Kidney (tissue), 14 donors: ENCODE measurements around the gene ZNF644. TPM values are rescaled to one million over a fixed set of nuclear protein-coding genes. Genes with fewer than 3 reads are reported as not detected.

Experiments used
- DNase-seq, 5 donors: peaks; one replicate each; pipeline ENCODE4 v3.0.0-alpha.2; 2013 to 2020
- FAIRE-seq: peaks from 2 replicates; lab custom pipeline; 2012; peaks lifted over from hg19 to GRCh38; lab: Jason Lieb, UNC
- H3K27ac ChIP-seq, 2 donors: one replicate each; pipeline ENCODE4 v1.7.0; 2013; ENCODE audit warnings: low read depth in 2 of 2, low read length in 2 of 2, inconsistent platforms in 1 of 2
- H3K27me3 ChIP-seq: one replicate; pipeline ENCODE4 v1.7.1; 2013; ENCODE audit warnings: low read length, inconsistent platforms; ENCODE audit not compliant: control insufficient read depth, insufficient read depth
- H3K36me3 ChIP-seq, 3 donors: one replicate each; pipeline versions ENCODE4 v1.7.0 to v1.7.1; 2013; ENCODE audit warnings: low read length in 3 of 3, control low read depth in 1 of 3, inconsistent platforms in 1 of 3; ENCODE audit not compliant: insufficient read depth in 3 of 3, control insufficient read depth in 2 of 3
- H3K4me1 ChIP-seq, 3 donors: one replicate each; pipeline versions ENCODE4 v1.7.0 to v1.7.1; 2013; ENCODE audit warnings: low read length in 3 of 3, inconsistent platforms in 1 of 3, low read depth in 1 of 3; ENCODE audit not compliant: control insufficient read depth in 2 of 3, insufficient read depth in 2 of 3
- H3K4me3 ChIP-seq, 3 donors: one replicate each; pipeline versions ENCODE4 v1.7.0 to v1.8.1; 2013; ENCODE audit warnings: low read length in 3 of 3, control low read depth in 1 of 3, inconsistent platforms in 1 of 3
- H3K9ac ChIP-seq, 3 donors: one replicate each; pipeline versions ENCODE4 v1.7.0 to v1.7.1; 2013; ENCODE audit warnings: low read length in 3 of 3, control low read depth in 1 of 3, inconsistent platforms in 1 of 3
- H3K9me3 ChIP-seq, 3 donors: one replicate each; pipeline versions ENCODE4 v1.7.0 to v1.7.1; 2013; ENCODE audit warnings: low read length in 3 of 3, control low read depth in 1 of 3, inconsistent platforms in 1 of 3; ENCODE audit not compliant: control insufficient read depth in 2 of 3, insufficient read depth in 1 of 3
- intact Hi-C: fragments of 100-400 bp; cut with DNase I; formaldehyde crosslinking; loops from one replicate; pipeline ENCODE4 v1.11.1; 2022
- polyA plus RNA-seq: library from polyadenylated mRNA; stranded (reverse); fragments of 350-450 nt; fragmentation: Illumina TruSeq; extraction: RNeasy Lipid Tissue Mini Kit (QIAGEN cat#74804); gene quantifications from one replicate; pipeline ENCODE4 v1.2.3, GENCODE V29; 2014; ENCODE audit warnings: low read depth, low replicate concordance; ENCODE audit not compliant: insufficient read depth
- total RNA-seq: library from RNA; stranded (reverse); fragmentation: NEBNext Ultra II Directional; extraction: Animal tissue kit (Norgen Biotek cat#: 25700); gene quantifications from one replicate; pipeline ENCODE4 v1.2.1, GENCODE V29; 2021
- TF ChIP-seq, protein P1 (sequence below): IDR thresholded peaks from 3 replicates; pipeline ENCODE4 v1.5.1; 2012; ENCODE audit warnings: mild to moderate bottlenecking, moderate library complexity, borderline replicate concordance; ENCODE audit not compliant: insufficient read depth; ENCODE audit errors: extremely low read depth
- donor health status: control.
- donor health status: control.
- donor health status: control.
- donor health status: control.
- donor health status: control.
- donor health status: DM: yes; HTN: yes; CAD: no.
- donor health status: Normal renal cell carcinoma (clear cell type).

The ZNF644 gene
- total and polyA plus RNA-seq, 2 donors from 2014 or later, result 10.5 to 60.4 TPM

DNA sequence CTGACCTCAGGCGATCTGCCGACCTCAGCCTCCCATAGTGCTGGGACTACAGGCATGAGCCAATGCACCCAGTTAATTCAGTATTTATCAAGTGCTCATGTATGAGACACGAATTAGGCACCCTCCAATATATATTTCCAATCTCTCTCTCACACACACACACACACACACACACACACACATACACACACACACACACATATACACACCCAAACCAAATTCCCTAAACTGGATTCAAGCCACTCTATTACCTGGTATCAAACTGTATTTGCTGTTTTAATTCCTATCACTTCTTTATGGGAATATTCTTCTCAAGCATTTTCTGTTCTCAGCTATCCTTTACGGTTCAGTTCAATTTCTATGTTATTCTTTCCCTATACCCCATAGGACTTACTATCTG lies 8.5 kb downstream of the ZNF644 start:
- TF ChIP-seq, protein P1, sequence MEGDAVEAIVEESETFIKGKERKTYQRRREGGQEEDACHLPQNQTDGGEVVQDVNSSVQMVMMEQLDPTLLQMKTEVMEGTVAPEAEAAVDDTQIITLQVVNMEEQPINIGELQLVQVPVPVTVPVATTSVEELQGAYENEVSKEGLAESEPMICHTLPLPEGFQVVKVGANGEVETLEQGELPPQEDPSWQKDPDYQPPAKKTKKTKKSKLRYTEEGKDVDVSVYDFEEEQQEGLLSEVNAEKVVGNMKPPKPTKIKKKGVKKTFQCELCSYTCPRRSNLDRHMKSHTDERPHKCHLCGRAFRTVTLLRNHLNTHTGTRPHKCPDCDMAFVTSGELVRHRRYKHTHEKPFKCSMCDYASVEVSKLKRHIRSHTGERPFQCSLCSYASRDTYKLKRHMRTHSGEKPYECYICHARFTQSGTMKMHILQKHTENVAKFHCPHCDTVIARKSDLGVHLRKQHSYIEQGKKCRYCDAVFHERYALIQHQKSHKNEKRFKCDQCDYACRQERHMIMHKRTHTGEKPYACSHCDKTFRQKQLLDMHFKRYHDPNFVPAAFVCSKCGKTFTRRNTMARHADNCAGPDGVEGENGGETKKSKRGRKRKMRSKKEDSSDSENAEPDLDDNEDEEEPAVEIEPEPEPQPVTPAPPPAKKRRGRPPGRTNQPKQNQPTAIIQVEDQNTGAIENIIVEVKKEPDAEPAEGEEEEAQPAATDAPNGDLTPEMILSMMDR, result no peak
- intact Hi-C loops, result no loop called here
- H3K9ac ChIP-seq, result no peak overlapping the region
- no peak overlapping the region for H3K27ac ChIP-seq
- no peaks in the 10 kb centered on the region for H3K27me3 ChIP-seq
- H3K4me3 ChIP-seq, result no peak overlapping the region
- FAIRE-seq, result no peak
- peaks cover 0 to 11% (median 4%) of the 10 kb centered on the region in 3 donors for H3K4me1 ChIP-seq
- H3K36me3 ChIP-seq, result no peaks in the 10 kb centered on the region
- no peak for DNase-seq
- no peaks in the 10 kb centered on the region for H3K9me3 ChIP-seq

DNA sequence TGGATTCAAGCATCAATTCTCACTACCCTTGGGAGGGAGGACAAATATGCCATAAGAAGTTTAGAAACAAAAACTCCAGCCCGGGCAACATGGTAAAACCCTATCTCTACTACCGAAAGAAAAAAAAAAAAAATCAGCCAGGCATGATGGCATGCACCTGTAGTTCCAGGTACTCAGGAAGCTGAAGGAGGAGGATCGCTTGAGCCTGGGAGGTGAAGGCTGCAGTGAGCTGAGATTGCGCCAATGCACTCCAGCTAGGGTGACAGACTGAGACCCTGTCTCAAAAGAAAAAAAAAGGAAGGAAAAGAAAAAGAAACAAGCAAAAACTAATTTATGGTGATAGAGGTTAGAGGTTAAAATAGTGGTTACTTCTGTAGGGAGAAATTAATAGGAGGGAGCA lies 9.6 kb downstream of the ZNF644 start:
- no peaks in the 10 kb centered on the region for H3K27me3 ChIP-seq
- intact Hi-C loops, result no loop called here
- TF ChIP-seq, protein P1, result no peak
- H3K36me3 ChIP-seq, result no peaks in the 10 kb centered on the region
- H3K4me1 ChIP-seq, result peaks cover 0 to 11% (median 4%) of the 10 kb centered on the region in 3 donors
- H3K27ac ChIP-seq, result no peak overlapping the region
- no peaks in the 10 kb centered on the region for H3K9me3 ChIP-seq
- H3K9ac ChIP-seq, result no peak overlapping the region
- DNase-seq, result no peak
- FAIRE-seq, result no peak
- H3K4me3 ChIP-seq, result no peak overlapping the region

DNA sequence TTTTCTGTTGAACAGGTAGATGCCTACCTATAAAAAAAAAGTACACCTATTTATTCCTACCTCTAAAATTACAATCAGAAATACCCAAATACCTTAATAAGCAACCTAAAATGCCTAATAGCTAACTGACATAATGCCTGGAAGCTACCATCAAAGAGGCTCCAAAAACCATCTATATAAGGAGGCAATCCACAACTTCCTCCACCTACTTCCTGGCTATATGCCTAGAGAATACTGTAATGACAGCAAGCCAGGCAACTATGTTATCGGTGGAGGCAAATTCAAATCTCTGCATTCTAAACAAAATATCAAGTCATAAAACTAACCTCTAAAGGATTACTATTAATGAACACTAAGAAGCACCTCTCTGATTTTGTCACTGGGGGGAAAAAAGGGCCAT lies 10.1 kb downstream of the ZNF644 start:
- intact Hi-C loops, result no loop called here
- TF ChIP-seq, protein P1, result no peak
- H3K4me1 ChIP-seq, result peaks cover 0 to 11% (median 4%) of the 10 kb centered on the region in 3 donors

DNA sequence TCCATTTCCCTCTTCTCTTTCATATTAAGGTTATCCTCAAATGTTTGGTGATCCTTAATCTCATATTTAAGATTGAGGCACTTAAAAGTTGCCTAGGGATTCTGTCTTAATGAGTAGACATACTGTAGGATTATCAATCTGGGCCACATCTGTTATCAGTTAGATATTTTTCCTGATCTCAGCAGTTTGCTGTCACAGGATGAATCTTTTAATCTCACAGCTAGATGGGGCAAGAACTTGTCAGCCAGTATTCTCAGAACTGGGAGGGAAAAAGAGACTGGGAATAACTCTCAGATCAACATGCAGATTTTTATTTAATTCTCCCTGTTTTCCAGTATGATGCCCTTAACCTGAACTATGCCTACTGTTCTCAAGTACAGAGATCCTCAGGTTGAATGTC lies 14.0 kb downstream of the ZNF644 start:
- DNase-seq (no peak), FAIRE-seq (no peak)
- intact Hi-C loops, result no loop called here
- no peaks in the 10 kb centered on the region for H3K27me3 ChIP-seq
- no peak overlapping the region for H3K4me3 ChIP-seq
- no peaks in the 10 kb centered on the region for H3K9me3 ChIP-seq
- H3K36me3 ChIP-seq, result no peaks in the 10 kb centered on the region
- peaks cover 0 to 3% (median 0%) of the 10 kb centered on the region in 3 donors for H3K4me1 ChIP-seq
- H3K27ac ChIP-seq, result no peak overlapping the region
- TF ChIP-seq, protein P1, result no peak
- H3K9ac ChIP-seq, result no peak overlapping the region

More for the DNA sequence above, 10.1 kb downstream of the ZNF644 start:
- H3K9me3 ChIP-seq, result no peaks in the 10 kb centered on the region
- no peaks in the 10 kb centered on the region for H3K27me3 ChIP-seq
- no peak overlapping the region for H3K4me3 ChIP-seq
- H3K27ac ChIP-seq, result no peak overlapping the region
- no peaks in the 10 kb centered on the region for H3K36me3 ChIP-seq
- no peak for FAIRE-seq
- no peak overlapping the region for H3K9ac ChIP-seq
- DNase-seq, result no peak
